Duodenal mucosa (tissue), 2 donors: Measurements from ENCODE around the gene SCP2D1.
"Not testable (repeated sequence)": the region's sequence is repeated elsewhere in the genome, so short reads cannot be mapped to it uniquely, and the experiment has no call there.

ENCODE experiments used
- H3K27ac ChIP-seq: one replicate; pipeline ENCODE4 v1.7.0; 2013; ENCODE audit warnings: low read depth, low read length
- H3K27me3 ChIP-seq, 2 donors: one replicate each; pipeline ENCODE4 v1.7.0; 2013; ENCODE audit warnings: low read length in 2 of 2, control low read depth in 1 of 2; ENCODE audit not compliant: insufficient read depth in 2 of 2, control insufficient read depth in 1 of 2
- H3K36me3 ChIP-seq, 2 donors: one replicate each; pipeline ENCODE4 v1.7.0; 2013; ENCODE audit warnings: low read length in 2 of 2, control low read depth in 1 of 2; ENCODE audit not compliant: insufficient read depth in 2 of 2, control insufficient read depth in 1 of 2
- H3K4me1 ChIP-seq, 2 donors: one replicate each; pipeline ENCODE4 v1.7.0; 2013; ENCODE audit warnings: low read length in 2 of 2, control low read depth in 1 of 2; ENCODE audit not compliant: insufficient read depth in 2 of 2, control insufficient read depth in 1 of 2
- H3K4me3 ChIP-seq, 2 donors: one replicate each; pipeline ENCODE4 v1.7.0; 2013; ENCODE audit warnings: low read length in 2 of 2, low read depth in 1 of 2
- H3K9ac ChIP-seq, 2 donors: one replicate each; pipeline ENCODE4 v1.7.0; 2013; ENCODE audit warnings: low read length in 2 of 2, low read depth in 1 of 2
- H3K9me3 ChIP-seq, 2 donors: one replicate each; pipeline ENCODE4 v1.7.0; 2013; ENCODE audit warnings: low read length in 2 of 2, control low read depth in 1 of 2; ENCODE audit not compliant: control insufficient read depth in 1 of 2

The SCP2D1 gene

DNA sequence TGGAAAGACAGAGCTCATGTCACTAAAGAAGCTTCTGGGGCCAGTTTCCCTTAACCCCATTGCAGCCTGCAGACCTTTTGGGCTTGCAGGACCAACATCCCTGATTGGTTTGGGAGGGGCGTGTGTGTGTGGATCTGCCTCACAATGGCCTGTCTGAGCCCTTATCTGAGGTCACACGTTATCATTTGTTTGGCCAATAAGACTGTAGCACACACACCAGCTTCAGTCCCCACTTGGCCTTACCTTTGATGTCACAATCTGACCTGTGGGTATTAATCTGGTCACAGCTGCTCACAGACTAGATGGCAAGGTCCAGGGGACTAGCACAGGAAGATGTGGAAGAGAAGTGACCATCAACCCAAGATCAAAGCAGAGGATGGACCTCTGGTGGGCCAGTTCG lies at the start of gene SCP2D1:
Gene SCP2D1 (plus strand): TSS at position 301 of the 400 bp plus-strand sequence. CDS start 33 bp downstream, at position 334.
- Histone ChIP-seq H3K9me3 (no peaks in the 10 kb centered on the region), H3K9ac (no peak within 1 kb of the TSS), H3K4me3 (no peak within 1 kb of the TSS), H3K36me3 (no peaks in the 10 kb centered on the region), H3K27me3 (no peaks in the 10 kb centered on the region), H3K27ac (no peak within 1 kb of the TSS), H3K4me1 (no peaks in the 10 kb centered on the region)

- Histone ChIP-seq H3K9ac (no peak overlapping the region), H3K27me3 (no peaks in the 10 kb centered on the region), H3K4me3 (no peak overlapping the region), H3K9me3 (no peaks in the 10 kb centered on the region), H3K36me3 (no peaks in the 10 kb centered on the region), H3K27ac (no peak overlapping the region), H3K4me1 (no peaks in the 10 kb centered on the region)
Measured at GRCh38 chr20:18767676-18768075, 45.9 kb upstream of the SCP2D1 start.

GRCh38 chr20:18773566-18773965 lies 40.0 kb upstream of the SCP2D1 start:
- H3K36me3 ChIP-seq: no peaks in the 10 kb centered on the region
- H3K9ac ChIP-seq: no peak overlapping the region
- no peaks in the 10 kb centered on the region for H3K4me1 ChIP-seq
- H3K27ac ChIP-seq: no peak overlapping the region
- H3K27me3 ChIP-seq: no peaks in the 10 kb centered on the region
- no peak overlapping the region for H3K4me3 ChIP-seq
- no peaks in the 10 kb centered on the region for H3K9me3 ChIP-seq

DNA sequence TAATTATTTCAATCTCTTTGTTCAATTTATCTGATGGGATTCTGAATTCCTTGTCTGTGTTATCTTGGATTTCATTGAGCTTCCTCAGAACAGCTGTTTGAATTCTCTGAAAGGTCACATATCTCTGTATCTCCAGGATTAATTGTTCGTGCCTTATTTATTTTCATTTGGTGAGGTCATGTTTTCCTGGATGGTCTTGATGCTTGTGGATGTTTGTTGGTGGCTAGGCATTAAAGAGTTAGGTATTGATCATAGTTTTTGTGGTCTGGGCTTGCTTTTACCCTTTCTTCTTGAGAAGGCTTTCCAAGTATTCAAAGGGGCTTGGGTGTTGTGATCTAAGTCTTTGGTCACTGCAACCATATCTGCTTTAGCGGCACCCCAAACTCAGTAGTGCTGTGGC lies 39.4 kb upstream of the SCP2D1 start:
- H3K36me3 ChIP-seq: no peaks in the 10 kb centered on the region
- no peak overlapping the region for H3K9ac ChIP-seq
- H3K27me3 ChIP-seq: no peaks in the 10 kb centered on the region
- H3K4me3 ChIP-seq: no peak overlapping the region
- H3K9me3 ChIP-seq: no peaks in the 10 kb centered on the region
- H3K27ac ChIP-seq: no peak overlapping the region
- H3K4me1 ChIP-seq: no peaks in the 10 kb centered on the region

GRCh38 chr20:18775633-18776032 lies 38.0 kb upstream of the SCP2D1 start:
- H3K27me3 ChIP-seq: no peaks in the 10 kb centered on the region
- no peak overlapping the region for H3K27ac ChIP-seq

DNA sequence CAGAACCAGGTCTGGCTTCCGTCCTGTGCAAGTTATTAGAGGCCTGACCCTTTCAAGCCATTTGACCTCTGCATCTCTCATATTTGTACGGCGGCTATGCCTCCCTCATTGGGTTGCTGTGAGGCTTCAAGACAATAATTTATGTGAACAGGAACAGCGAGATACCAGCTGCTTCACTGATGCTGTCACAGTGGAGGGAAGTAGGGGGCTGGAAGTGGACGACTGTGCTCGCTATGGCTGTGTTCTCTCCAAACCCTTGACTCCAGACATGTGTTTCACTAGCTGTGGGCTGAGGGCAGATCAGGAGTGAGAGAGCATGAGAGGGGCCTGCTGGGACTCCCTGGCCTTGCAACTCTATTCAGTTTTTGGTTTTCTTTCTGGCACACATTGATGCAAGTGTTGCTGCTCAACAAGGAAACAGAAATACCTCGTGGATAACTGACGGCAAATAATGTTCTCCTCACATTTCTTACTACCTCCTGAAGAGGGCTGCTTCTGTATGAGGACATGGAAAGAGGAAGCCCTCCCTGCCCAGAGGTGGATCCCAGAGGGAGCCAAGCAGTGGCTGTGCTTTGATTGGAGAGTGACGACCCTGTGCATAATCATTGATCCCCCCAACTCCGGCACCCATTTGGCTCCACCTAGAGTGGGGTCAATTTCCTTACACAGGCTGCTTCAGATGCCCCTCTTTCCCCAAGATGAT lies 34.7 kb upstream of the SCP2D1 start:
- Histone ChIP-seq H3K9me3 (no peaks in the 10 kb centered on the region), H3K27ac (no peak overlapping the region), H3K4me3 (no peak overlapping the region), H3K4me1 (no peaks in the 10 kb centered on the region), H3K36me3 (no peaks in the 10 kb centered on the region), H3K9ac (no peak overlapping the region), H3K27me3 (no peaks in the 10 kb centered on the region)

More at GRCh38 chr20:18775633-18776032, 38.0 kb upstream of the SCP2D1 start:
- no peak overlapping the region for H3K9ac ChIP-seq
- no peak overlapping the region for H3K4me3 ChIP-seq
- no peaks in the 10 kb centered on the region for H3K36me3 ChIP-seq
- no peaks in the 10 kb centered on the region for H3K4me1 ChIP-seq
- no peaks in the 10 kb centered on the region for H3K9me3 ChIP-seq

GRCh38 chr20:18780385-18781130 lies 33.0 kb upstream of the SCP2D1 start:
- Histone ChIP-seq H3K36me3 (no peaks in the 10 kb centered on the region), H3K4me3 (no peak overlapping the region), H3K9ac (no peak overlapping the region), H3K27ac (no peak overlapping the region), H3K9me3 (no peaks in the 10 kb centered on the region), H3K4me1 (no peaks in the 10 kb centered on the region), H3K27me3 (no peaks in the 10 kb centered on the region)

DNA sequence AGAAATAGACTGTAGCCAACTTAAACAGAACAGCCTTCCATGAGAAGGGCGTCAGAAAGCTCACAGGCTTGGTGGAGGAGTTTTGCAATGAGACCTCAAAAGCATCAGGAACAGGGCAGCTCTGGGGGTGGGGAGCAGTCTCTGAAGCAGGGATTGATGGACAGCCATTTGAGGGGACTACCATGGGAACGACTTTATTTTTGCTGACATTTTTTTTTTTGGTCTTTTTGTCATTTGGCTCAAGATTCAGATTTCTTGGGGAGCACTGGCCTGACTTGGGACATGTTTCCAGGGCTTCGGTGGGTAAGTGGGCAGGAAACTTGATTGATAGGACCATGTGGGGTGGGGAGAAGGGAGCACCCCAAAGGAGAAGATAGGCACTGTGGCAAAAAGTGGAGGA lies 32.1 kb upstream of the SCP2D1 start:
- Histone ChIP-seq H3K4me3 (no peak overlapping the region), H3K27ac (no peak overlapping the region), H3K9me3 (no peaks in the 10 kb centered on the region), H3K4me1 (no peaks in the 10 kb centered on the region), H3K9ac (no peak overlapping the region), H3K36me3 (no peaks in the 10 kb centered on the region), H3K27me3 (no peaks in the 10 kb centered on the region)

- Histone ChIP-seq H3K27ac (no peak overlapping the region), H3K27me3 (no peaks in the 10 kb centered on the region), H3K4me1 (no peaks in the 10 kb centered on the region), H3K9me3 (no peaks in the 10 kb centered on the region), H3K9ac (no peak overlapping the region), H3K36me3 (no peaks in the 10 kb centered on the region), H3K4me3 (no peak overlapping the region)
Measured at GRCh38 chr20:18783385-18783959, 30.1 kb upstream of the SCP2D1 start.

DNA sequence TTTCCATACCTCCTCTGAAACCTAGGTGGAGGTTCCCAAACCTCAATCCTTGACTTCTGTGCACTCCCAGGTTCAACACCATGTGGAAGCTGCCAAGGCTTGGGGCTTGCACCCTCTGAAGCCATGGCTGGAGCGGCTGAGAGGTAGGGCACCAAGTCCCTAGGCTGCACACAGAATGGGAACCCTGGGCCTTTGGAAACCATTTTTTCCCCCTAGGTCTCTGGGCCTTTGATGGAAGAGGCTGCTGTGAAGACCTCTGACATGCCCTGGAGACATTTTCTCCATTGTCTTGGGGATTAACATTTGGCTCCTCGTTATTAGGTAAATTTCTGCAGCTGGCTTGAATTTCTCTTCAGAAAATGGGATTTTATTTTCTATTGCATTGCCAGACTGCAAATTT lies 26.5 kb upstream of the SCP2D1 start:
- H3K27ac ChIP-seq, H3K4me1 ChIP-seq, H3K4me3 ChIP-seq, H3K36me3 ChIP-seq, H3K9ac ChIP-seq, H3K27me3 ChIP-seq, H3K9me3 ChIP-seq: not testable (repeated sequence)
